BJ (cell line): ENCODE results near the gene USP16. TPM values are rescaled to one million over a fixed set of nuclear protein-coding genes. Genes with fewer than 3 reads are reported as not detected.
"Not testable (repeated sequence)": the region's sequence is repeated elsewhere in the genome, so short reads cannot be mapped to it uniquely, and the experiment has no call there.

Experiments used
- CTCF ChIA-PET: fragments of 350-600 bp; formaldehyde crosslinking; extraction: SDS; loops from one replicate; lab custom pipeline; 2021; ENCODE audit warnings: antibody characterized with exemption, inconsistent platforms; lab: Yijun Ruan, JAX
- POLR2A ChIA-PET: fragments of 300-600 bp; sonication (Branson Sonifier 250); formaldehyde crosslinking; extraction: SDS; loops from one replicate; lab custom pipeline; 2021; ENCODE audit warnings: antibody characterized with exemption; lab: Charles Lee
- DNase-seq: peaks from one replicate; pipeline ENCODE4 v3.0.0-alpha.2; 2011; ENCODE audit warnings: low read depth
- H3K27me3 ChIP-seq: 2 replicates; pipeline ENCODE4 v1.6.0; 2011; ENCODE audit warnings: low read length; ENCODE audit not compliant: control insufficient read depth, insufficient read depth
- H3K36me3 ChIP-seq: 2 replicates; pipeline ENCODE4 v1.5.1; 2011; ENCODE audit warnings: low read length; ENCODE audit not compliant: control insufficient read depth, insufficient read depth
- H3K4me3 ChIP-seq: 2 replicates; pipeline ENCODE4 v1.5.1; 2011; ENCODE audit warnings: low read depth, mild to moderate bottlenecking, control low read depth, low read length
- CTCF ChIP-seq: IDR thresholded peaks from 2 replicates; pipeline ENCODE4 v1.5.1; 2011; ENCODE audit warnings: low read depth, mild to moderate bottlenecking, control low read depth, inconsistent platforms, low read length, moderate library complexity; ENCODE audit not compliant: insufficient read depth
- polyA plus RNA-seq: library from polyadenylated mRNA; depleted of rRNA; stranded (reverse); fragments of >200 nt; gene quantifications from 2 replicates; pipeline ENCODE4 v1.2.3, GENCODE V29; 2011

Gene USP16
- polyA plus RNA-seq, 1 experiment: 10.0 TPM

GRCh38 chr21:29075706-29076466, 51.4 kb downstream of the USP16 start:
- H3K4me3 ChIP-seq: no peak overlapping the region
- no peaks in the 10 kb centered on the region for H3K36me3 ChIP-seq
- TF ChIP-seq CTCF: no peak
- ChIA-PET POLR2A (interaction anchor here (0.6 kb wide), 1 partner anchor 80 kb away, joined by 4 read pairs; no protein-coding TSS in a partner anchor), CTCF (interaction anchor here (1.6 kb wide), 1 partner anchor 297 kb away, joined by 6 read pairs; no protein-coding TSS in a partner anchor)
- H3K27me3 ChIP-seq: no peaks in the 10 kb centered on the region
- DNase-seq: no peak

DNA sequence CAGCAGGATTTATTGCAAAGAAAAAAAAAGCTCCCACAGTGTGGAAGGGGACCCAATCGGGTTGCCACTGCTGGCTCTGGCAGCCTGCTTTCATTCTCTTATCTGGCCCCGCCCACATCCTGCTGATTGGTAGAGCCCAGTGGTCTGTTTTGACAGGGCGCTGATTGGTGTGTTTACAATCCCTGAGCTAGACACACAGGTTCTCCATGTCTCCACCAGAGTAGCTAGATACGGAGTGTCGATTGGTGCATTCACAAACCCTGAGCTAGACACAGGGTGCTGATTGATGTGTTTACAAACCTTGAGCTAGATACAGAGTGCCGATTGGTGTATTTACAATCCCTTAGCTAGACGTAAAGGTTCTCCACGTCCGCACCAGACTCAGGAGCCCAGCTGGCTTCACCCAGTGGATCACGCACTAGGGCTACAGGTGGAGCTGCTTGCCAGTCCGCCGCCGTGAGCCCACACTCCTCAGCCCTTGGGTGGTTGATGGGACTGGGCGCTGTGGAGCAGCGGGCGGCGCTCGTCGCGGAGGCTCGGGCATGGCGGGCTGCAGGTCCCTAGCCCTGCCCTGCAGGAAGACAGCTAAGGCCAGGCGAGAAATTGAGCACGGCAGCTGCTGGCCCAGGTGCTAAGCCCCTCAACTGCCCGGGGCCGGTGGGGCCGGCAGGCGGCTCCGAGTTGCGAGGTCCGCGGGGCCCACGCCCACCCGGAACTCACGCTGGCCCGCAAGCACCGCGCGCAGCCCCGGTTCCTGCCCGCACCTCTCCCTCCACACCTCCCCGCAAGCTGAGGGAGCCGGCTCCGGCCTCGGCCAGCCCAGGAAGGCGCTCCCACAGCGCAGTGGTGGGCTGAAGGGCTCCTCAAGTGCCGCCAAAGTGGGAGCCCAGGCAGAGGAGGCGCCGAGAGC, 52.5 kb downstream of the USP16 start:
- POLR2A ChIA-PET, H3K36me3 ChIP-seq, H3K27me3 ChIP-seq, DNase-seq: not testable (repeated sequence)
- CTCF ChIA-PET: interaction anchor here (0.7 to 1.6 kb wide), 3 partner anchors 149 to 400 kb away, joined by 3 to 6 read pairs (median 3); no protein-coding TSS in a partner anchor
- peak overlapping the region; percentile 38 for H3K4me3 ChIP-seq

DNA sequence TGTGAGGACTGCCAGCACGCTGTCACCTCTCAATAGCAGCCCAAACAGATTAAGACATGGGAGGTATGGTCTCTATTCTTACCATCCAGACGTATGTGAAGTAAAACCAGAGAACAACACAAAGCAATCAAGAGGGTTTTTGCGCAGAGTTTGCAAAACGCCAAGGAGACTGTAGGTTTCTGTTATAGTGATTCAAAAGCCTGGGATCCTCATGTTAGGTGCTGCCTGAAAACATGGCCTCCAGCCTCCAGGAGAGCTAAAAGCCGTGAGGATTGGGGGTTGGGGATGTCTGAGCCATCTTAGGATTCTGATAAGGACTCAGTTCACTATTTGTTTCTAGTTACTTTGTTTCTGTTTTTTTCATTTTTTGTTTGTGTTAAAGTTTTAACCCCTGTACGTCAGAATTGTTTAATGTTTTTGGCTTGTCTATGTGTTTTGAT, 53.2 kb downstream of the USP16 start:
- Histone ChIP-seq H3K27me3 (no peaks in the 10 kb centered on the region), H3K36me3 (no peaks in the 10 kb centered on the region), H3K4me3 (peak overlapping the region; percentile 38)
- TF ChIP-seq CTCF: no peak
- POLR2A ChIA-PET: no interaction called here
- CTCF ChIA-PET: interaction anchor here (0.6 to 3.8 kb wide), 4 partner anchors 13 to 610 kb away, joined by 3 to 12 read pairs (median 3); no protein-coding TSS in a partner anchor
- no peak for DNase-seq

- TF ChIP-seq CTCF: no peak
- CTCF ChIA-PET: interaction anchor here (1.6 to 3.8 kb wide), 2 partner anchors 11 to 85 kb away, joined by 4 to 12 read pairs; no protein-coding TSS in a partner anchor
Measured at GRCh38 chr21:29078869-29079767, 54.6 kb downstream of the USP16 start.

DNA sequence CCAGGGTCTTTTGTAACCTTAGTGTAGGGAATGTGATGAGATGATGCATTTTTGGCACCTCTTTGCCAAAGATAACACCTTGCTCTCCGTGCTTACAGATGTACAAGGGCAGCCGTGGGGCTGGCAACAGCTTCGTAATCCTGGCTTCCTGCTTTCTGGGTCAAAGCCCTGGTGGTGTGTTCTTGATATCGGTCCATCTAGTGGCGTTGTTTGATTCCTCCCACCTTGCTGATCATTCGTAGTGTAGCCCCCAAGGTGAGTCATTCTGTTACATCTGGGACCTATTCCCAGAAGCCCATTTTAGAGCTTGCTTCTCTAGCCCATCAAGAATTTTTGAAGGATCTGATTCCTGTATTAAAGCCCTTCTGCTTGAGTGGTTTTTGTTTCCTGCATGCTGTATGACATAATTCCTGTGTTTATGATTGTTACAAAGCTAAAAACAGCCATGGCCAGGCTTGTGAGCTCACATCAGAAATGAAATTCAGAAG, 56.0 kb downstream of the USP16 start:
- TF ChIP-seq CTCF: no peak
- POLR2A ChIA-PET: no interaction called here
- CTCF ChIA-PET: interaction anchor here (0.8 to 3.8 kb wide), 2 partner anchors 10 kb away, joined by 3 to 12 read pairs; no protein-coding TSS in a partner anchor
- H3K4me3 ChIP-seq: no peak overlapping the region
- H3K36me3 ChIP-seq: no peaks in the 10 kb centered on the region
- H3K27me3 ChIP-seq: no peaks in the 10 kb centered on the region
- DNase-seq: no peak

More at GRCh38 chr21:29078869-29079767, 54.6 kb downstream of the USP16 start:
- POLR2A ChIA-PET: no interaction called here
- DNase-seq: no peak
- Histone ChIP-seq H3K4me3 (no peak overlapping the region), H3K36me3 (no peaks in the 10 kb centered on the region), H3K27me3 (no peaks in the 10 kb centered on the region)
